Left cardiac atrium (tissue), 4 donors: ENCODE results near the gene GOLGA6L9. TPM values are rescaled to one million over a fixed set of nuclear protein-coding genes. Genes with fewer than 3 reads are reported as not detected.
"Not testable (repeated sequence)": the region's sequence is repeated elsewhere in the genome, so short reads cannot be mapped to it uniquely, and the experiment has no call there.

ENCODE experiments used
- ATAC-seq, 2 donors: fragments of 200-7000 bp; cut with Tn5 transposase; one replicate each; pipeline ENCODE4 v1.9.1; 2020; ENCODE audit warnings: mild to moderate bottlenecking in 2 of 2, moderate library complexity in 2 of 2
- DNase-seq: peaks from one replicate; pipeline ENCODE4 v3.0.0-alpha.2; 2020
- intact Hi-C, 2 donors: fragments of 100-400 bp; cut with DNase I; formaldehyde crosslinking; loops; one replicate each; pipeline versions ENCODE4 v1.14.1 to v1.15.1; 2022 to 2023
- total RNA-seq, 2 donors: library from RNA; stranded (reverse); fragmentation: NEBNext Ultra II Directional; extraction: Animal tissue kit (Norgen Biotek cat#: 25700); gene quantifications; one replicate each; pipeline ENCODE4 v1.2.1, GENCODE V29; 2021
- donor health status: DM: no; HTN: yes; CAD: no.
- donor health status: DM: no; HTN: yes; CAD: no; lungs with severe emphysema.
- donor health status: DM: yes; HTN: yes; CAD: no.
- donor health status: Dilated cardiomyopathy.

GOLGA6L9 gene
- total RNA-seq, 2 donors from 2014 or later = 0.92 to 0.97 TPM

DNA sequence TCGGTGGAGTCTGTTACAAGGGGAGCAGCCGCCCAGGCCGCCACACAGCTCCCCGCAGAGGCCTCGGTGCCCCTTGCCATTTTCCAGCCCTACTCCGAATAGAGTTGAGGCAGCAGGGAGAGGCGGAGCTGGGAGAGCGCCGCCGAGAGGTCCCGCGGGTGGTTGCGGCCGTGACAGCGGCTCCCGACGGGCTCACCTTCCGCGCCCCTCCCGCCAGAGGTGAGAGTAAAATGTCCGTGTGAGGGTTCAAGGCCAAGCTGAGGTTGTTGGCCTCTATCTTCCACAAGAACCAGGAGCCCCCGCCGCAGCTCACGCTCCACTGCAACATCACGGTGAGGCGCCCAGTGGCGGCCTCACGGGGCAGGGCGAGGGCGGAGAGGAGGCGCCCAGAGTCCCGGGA, 15.8 kb downstream of the GOLGA6L9 start:
- intact Hi-C loops, ATAC-seq: not testable (repeated sequence)
- peak; percentile 21 for DNase-seq

DNA sequence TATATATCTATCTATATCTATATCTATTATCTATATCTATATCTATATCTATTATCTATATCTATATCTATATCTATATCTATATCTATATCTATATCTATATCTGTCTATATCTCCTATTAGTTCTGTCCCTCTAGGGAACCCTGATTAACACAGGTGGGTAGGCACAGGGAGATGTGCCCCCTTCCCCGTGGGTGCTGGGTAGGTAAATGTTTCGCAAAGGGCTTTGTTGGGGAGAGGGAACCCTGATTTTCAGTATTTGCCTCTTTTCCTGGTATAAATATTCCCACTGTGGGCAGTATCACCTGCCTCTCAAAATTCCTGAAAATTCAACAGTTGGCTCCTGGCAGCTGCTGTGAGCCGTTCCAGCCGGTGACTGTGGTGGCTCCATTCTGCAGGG, 27.7 kb downstream of the GOLGA6L9 start:
- intact Hi-C loops, DNase-seq, ATAC-seq: not testable (repeated sequence)

DNA sequence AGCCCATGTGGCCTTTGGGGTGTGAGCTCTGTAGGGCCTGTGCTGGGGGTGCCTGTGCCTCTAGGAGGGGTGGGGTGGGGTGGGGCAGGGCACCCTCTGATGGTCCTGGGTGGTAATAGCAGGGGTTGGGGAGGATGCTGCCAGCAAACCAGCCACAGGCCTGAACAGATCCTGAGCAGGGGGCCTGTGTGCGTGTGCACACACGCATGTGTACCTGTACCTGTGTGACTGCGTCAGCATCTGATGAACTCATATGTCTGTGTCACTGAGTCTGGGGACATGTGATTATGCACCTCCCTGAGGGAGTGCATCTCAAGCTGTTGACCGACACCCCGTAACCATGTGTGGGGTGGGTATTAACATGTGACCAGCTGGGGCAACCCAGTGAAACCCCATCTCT, 36.0 kb downstream of the GOLGA6L9 start:
- intact Hi-C loops, DNase-seq, ATAC-seq: not testable (repeated sequence)

DNA sequence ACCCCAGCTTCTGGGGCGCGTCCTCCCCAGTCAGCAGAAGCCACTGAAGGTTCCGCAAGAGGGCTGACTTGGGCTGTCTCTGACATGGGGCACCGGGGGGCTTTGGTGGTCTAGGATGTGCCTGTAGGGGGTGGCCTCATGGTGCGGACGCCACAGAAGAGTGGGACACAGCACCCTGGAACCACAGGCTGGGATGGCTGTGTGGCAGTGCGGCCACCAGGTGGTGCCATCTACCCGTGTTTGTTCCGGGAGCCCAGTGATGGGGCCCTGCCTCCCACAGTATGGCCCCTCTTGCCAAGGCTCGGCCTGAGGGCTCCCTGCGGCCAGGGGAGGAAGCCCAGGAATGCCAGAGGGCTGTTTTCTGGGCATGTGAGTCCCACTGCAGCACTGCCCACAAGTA, 38.6 kb downstream of the GOLGA6L9 start:
- intact Hi-C loops, DNase-seq: not testable (repeated sequence)
- ATAC-seq = peak; percentile 95 to 97

DNA sequence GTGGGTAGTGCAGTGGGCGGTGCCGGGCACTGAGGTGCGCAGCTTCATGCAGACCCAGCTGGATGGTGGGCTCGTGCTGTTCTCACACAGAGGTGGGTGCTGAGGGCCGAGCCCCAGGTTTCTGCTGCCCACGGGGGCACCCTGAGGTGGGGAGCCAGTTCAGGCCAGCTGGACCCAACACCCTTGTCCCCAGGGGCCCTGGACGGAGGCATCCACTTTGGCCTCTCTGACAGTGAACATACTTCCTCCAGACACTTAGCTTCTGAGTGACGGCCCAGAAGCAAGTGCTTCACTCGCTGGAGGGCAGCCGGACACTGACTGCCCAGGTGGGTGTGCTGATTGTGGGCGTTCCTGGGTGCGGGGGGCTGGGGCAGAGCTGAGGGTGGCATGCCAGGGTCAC, 39.8 kb downstream of the GOLGA6L9 start:
- intact Hi-C loops, DNase-seq, ATAC-seq: not testable (repeated sequence)

DNA sequence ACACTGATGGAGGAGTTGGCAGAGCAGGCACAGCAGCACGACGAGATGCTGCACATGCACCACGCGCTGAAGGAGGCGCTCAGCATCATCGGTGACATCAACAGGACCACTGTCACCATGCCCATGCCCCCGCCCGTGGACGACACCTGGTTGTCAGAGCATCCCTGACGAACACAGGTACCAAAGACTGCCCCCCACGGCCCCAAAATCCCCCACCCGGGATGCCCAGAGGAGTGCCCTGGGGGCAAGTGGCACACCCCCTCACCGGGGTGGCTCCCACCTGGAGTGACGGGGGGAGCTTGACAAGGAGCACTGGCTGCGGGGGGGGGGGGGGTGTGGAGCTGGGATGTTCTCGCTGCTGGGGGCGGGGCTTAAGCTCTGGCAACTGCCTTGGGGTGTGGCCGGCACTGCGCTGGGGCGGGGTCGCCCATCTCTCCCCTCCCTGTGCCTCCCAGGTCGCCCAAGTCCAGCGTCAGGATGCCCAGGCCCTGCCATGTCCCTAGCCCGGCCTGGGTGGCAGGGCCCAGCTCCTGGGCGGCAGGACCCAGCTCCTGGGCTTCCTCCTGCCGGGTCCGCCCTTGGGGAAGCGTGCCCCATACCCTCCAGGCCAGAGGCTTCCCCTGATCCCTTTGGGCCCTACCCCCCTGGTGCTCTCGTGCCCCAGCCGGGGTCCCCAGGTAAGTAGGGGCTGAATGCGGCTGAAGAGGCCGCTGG, 42.8 kb downstream of the GOLGA6L9 start:
- DNase-seq, intact Hi-C loops: not testable (repeated sequence)
- ATAC-seq = peak in 1 of 2 donors; percentile 27

DNA sequence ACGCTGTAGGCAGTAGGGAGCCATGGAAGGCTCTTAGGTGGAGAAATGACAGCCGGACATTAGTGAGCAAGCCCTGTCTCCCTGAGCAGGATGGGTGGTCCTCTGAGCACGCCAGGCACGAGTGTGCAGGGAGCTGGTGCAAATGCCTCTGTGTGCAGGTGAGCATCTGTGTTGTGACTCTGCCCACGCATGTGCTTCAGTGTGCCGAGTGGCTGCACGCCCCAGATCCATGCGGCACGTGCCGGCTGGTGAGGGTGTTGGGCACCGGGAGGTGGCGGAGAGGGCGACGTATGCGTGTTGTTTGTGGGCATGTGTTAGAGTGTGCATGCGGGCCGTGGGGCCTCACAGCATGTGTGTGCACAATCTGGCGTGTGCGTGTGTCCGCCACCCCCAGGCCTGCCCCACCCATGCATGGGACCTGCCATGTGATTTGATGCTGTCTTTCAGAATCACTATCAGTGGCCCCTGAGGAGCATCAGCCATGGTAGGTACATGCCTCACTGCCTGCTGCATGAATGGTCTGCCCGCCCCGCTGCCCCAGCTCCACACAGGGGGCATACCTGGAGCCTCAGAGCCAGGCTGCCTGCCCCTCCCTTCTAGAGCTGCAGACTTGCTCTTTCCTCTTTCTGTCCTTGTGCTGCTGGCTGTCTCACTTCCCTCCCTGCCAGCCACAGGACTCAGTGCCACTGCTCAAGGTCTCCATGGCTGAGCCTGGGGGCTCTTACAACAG, 45.1 kb downstream of the GOLGA6L9 start:
- DNase-seq, ATAC-seq, intact Hi-C loops: not testable (repeated sequence)

DNA sequence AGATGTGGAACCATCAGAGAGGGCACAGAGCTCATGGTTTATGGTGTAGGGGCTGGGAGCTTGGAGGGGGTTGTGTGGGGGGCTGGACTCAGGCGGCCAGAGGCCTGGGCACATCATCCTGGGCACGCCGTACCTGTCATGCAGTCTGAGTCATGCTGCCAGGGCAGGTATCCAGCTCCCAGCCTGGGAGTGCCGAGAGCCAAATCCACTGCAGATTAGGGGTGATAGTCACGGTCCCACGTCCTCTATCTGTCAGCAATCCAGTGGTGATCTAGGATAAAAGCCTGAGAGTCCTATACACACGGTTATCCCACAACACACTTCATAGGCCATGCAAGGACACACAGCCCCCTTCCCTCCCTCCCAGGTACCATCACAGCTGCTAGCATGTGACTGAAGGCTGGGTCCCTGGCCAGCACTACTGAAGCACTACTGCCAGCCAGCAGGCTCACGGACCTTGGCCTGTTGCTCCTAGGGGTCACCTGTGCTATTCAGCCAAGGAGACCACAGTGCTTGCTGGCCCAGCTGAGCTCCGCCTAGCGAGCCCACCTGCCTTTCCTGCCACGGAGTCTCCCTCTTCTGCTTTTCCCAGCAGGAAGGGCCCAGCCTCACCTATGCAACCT, 45.8 kb downstream of the GOLGA6L9 start:
- peak; percentile 19 for DNase-seq
- ATAC-seq, intact Hi-C loops: not testable (repeated sequence)

DNA sequence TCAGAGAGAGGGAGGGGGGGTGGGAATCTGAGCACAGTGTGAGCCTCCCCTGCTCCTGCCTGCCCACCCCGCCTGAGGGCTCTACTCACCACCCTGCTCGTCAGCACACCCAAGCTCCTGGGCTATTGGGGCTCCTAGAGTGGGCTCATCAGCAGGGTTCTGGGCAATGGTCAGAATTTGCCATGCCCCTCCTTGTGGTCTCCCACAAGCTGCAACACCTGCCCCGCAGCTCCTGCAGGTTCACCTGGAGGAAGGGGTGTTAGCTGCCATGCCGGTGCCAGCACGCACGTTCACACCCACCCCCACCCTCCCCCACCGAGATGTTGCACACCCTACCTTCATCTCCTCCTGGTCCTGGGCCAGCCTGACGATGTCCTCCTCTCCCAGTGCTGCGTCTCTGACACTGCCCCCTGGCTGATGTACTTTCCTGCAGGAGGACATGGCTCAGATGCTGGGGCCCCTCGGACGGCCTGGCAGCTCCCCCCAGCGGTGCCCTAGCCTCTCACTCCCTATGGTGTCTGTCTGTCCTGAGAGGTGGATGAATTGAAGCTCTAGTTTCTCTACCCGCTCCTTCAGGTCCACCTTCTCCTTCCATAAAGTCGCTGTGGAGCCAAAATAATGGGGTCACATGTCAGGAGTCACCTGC, 47.2 kb downstream of the GOLGA6L9 start:
- intact Hi-C loops, ATAC-seq, DNase-seq: not testable (repeated sequence)

DNA sequence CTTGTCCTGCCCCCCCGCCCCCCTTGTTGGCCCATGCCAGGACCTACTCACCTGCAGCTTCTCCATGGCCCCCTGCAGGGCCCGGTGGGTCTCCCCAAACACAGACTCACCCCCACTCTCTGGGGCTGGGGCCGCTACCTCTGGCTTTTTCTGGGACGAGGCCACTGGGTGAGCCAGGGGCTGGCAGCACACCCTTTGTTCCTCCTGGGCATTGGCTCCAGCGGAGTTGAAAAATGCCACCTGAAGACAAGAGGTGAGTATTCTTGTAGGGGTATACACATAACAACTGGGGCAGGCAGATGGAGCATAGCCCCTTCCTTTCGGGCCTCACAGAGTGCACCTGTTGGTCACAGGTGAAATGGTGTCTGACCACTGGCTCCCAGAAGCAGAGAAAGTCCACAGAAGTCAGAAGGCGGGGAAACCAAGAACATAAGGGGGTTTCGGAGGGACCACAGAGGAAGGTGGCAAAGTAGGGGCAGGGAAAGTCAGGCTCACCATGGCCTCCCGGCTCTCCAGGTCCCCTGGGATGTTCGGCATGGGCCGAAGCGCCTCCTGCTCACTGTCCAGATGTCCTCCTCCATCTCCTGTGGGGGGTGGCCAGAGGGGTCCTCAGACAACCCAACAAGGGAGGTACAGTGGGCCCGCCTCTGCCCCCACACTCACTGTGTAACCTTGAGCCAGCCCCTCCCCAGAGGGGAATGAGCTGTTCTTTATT, 47.9 kb downstream of the GOLGA6L9 start:
- DNase-seq, intact Hi-C loops, ATAC-seq: not testable (repeated sequence)

Other genes starting within 250 kb of the GOLGA6L9 start
- 10 to 100 TPM; 10.5 to 11.7 TPM for gene EFL1, start 167.1 kb upstream of the GOLGA6L9 start, total RNA-seq
- 1 to 10 TPM; 2.7 to 3.1 TPM for gene SAXO2, start 167.0 kb upstream of the GOLGA6L9 start, total RNA-seq
- under 1 TPM; 0.15 to 0.34 TPM for gene GOLGA6L10, start 80.3 kb upstream of the GOLGA6L9 start, total RNA-seq
- gene RPS17, start 110.6 kb downstream of the GOLGA6L9 start, total RNA-seq = 100 to 1,000 TPM; 888 to 970 TPM
- 1 to 10 TPM; 1.8 to 3.1 TPM for gene CPEB1, start 217.5 kb downstream of the GOLGA6L9 start, total RNA-seq